ENCODE data around the gene CNGA4.
"Not testable (repeated sequence)": the region's sequence is repeated elsewhere in the genome, so short reads cannot be mapped to it uniquely, and the experiment has no call there.

The CNGA4 gene

DNA sequence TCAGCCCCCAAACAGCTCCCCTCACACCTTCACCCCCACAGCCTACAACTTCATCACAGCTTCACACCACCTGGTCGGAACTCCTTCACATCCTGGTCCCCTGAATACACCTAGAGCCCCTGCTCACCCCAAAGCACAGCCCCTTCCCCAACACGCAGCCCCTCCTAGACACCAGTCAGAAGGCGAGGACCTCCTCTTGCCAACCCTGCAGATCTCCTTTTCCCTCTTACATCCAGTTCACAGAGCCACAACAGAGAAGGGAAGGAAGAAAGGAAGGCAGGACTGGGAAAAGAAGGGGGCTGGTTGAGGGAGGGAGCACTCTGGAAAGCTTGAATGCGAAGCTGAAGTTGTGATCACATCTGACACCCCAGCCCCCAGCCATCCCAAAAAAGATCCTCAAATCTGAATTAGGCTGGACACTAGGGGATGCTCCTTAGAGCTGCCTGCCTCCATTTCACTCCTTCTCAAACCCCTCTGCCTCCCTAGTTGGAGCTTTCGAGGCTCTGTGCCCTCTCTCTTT lies 21.4 kb downstream of the CNGA4 start:
- TF ChIP-seq ZFX (IDR thresholded peaks at IDR 0.05), result no peak
- no peak for TF ChIP-seq CTCF (conservative IDR thresholded peaks at IDR 0.05)
- H3K27ac ChIP-seq, result no peak overlapping the region

GRCh38 chr11:6263662-6264061 lies 24.8 kb downstream of the CNGA4 start:
- no peak overlapping the region for H3K27ac ChIP-seq
- TF ChIP-seq CTCF (conservative IDR thresholded peaks at IDR 0.05) (no peak), ZFX (IDR thresholded peaks at IDR 0.05) (no peak)

DNA sequence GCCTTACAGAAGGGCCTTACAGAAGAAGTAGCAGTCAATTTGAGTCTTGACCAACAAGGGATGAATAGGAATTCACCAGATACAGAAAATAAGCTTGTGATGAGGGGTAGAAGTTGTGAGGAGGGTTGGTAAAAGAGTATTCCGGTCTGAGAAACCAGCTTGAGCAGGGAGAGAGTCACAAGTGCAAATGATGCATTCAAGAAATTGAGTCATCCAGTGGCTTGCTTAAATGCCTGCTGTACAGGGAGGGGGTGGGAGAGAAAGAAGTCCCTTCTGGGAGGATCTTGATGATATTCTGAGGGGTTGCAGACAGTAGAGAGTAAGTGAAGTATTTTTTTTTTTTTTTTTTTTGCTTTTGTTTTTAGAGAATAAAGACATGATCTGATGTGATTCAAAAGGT lies 29.9 kb downstream of the CNGA4 start:
- TF ChIP-seq CTCF (conservative IDR thresholded peaks at IDR 0.05) (no peak), ZFX (IDR thresholded peaks at IDR 0.05) (no peak)
- no peak overlapping the region for H3K27ac ChIP-seq

GRCh38 chr11:6269994-6270393 lies 31.1 kb downstream of the CNGA4 start:
- H3K27ac ChIP-seq, result no peak overlapping the region
- peak; percentile 49 for TF ChIP-seq CTCF (conservative IDR thresholded peaks at IDR 0.05)
- TF ChIP-seq ZFX (IDR thresholded peaks at IDR 0.05), result no peak

DNA sequence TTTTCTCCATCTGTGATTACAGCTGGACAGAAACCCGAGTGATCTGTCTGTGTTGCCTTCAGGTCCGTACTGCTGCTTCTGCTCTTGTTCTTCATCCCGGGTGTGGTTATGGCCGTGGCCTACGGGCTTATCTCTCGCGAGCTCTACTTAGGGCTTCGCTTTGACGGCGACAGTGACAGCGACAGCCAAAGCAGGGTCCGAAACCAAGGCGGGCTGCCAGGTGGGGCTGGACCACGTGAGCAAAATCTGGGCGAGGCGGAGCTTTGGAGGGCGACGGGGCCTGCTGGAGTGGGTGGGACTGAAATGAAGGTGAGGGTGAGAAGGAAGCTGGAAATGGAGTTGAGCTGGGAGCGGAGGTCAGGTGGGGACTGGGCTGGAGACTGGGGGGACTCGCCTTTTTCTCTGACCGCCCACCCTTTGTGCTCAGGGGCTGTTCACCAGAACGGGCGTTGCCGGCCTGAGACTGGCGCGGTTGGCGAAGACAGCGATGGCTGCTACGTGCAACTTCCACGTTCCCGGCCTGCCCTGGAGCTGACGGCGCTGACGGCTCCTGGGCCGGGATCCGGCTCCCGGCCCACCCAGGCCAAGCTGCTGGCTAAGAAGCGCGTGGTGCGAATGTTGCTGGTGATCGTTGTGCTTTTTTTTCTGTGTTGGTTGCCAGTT lies 31.8 kb downstream of the CNGA4 start:
- H3K27ac ChIP-seq, result no peak overlapping the region
- TF ChIP-seq CTCF (conservative IDR thresholded peaks at IDR 0.05) (no peak), ZFX (IDR thresholded peaks at IDR 0.05) (no peak)

DNA sequence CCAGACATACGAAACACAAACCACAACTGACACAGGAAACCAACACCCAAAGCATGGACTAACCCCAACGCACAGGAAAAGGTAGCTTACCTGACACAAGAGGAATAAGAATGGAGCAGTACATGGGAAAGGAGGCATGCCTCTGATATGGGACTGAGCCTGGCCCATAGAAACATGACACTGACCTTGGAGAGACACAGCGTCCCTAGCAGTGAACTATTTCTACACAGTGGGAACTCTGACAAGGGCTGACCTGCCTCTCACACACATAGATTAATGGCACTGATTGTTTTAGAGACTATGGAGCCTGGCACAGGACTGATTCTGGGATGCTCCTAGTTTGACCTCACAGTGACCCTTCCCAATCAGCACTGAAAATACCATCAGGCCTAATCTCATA lies 32.7 kb downstream of the CNGA4 start:
- H3K27ac ChIP-seq, result no peak overlapping the region
- no peak for TF ChIP-seq ZFX (IDR thresholded peaks at IDR 0.05)

GRCh38 chr11:6273188-6273587 lies 34.3 kb downstream of the CNGA4 start:
- TF ChIP-seq ZFX (IDR thresholded peaks at IDR 0.05) (no peak), CTCF (conservative IDR thresholded peaks at IDR 0.05) (no peak)
- H3K27ac ChIP-seq, result no peak overlapping the region

GRCh38 chr11:6280809-6281208 lies 41.9 kb downstream of the CNGA4 start:
- not testable (repeated sequence) for H3K27ac ChIP-seq
